OCI-LY1 (cell line): ENCODE data around the gene PTPRA.

ENCODE experiments used
- H2AFZ ChIP-seq: fragments of 200-600 bp; sonication (generic), shearing (Covaris generic); 2 replicates; pipeline ENCODE4 v1.6.0; 2014; ENCODE audit warnings: antibody characterized with exemption, mild to moderate bottlenecking, low read length
- H3F3A ChIP-seq: fragments of 200-600 bp; sonication (generic), shearing (Covaris generic); 2 replicates; pipeline ENCODE4 v1.6.0; 2014; ENCODE audit warnings: mild to moderate bottlenecking, antibody characterized with exemption, low read length, moderate library complexity; ENCODE audit not compliant: insufficient read depth
- H3K27ac ChIP-seq: fragments of 200-600 bp; sonication (generic); 2 replicates; pipeline ENCODE4 v1.5.1; 2014; ENCODE audit warnings: low read length, mixed run types, mild to moderate bottlenecking, low read depth; ENCODE audit not compliant: poor library complexity, severe bottlenecking
- H3K27me3 ChIP-seq: fragments of 200-600 bp; sonication (generic); 2 replicates; pipeline ENCODE4 v1.6.0; 2014; ENCODE audit warnings: antibody characterized with exemption, mild to moderate bottlenecking, low read length, moderate library complexity; ENCODE audit not compliant: insufficient read depth
- H3K36me3 ChIP-seq: fragments of 200-600 bp; sonication (generic); 2 replicates; pipeline ENCODE4 v1.6.1; 2014; ENCODE audit warnings: mild to moderate bottlenecking, antibody characterized with exemption, low read length, moderate library complexity, mixed read lengths; ENCODE audit not compliant: insufficient read depth
- H3K4me1 ChIP-seq: fragments of 200-600 bp; sonication (generic); 2 replicates; pipeline ENCODE4 v1.5.1; 2014; ENCODE audit warnings: mild to moderate bottlenecking, low read length, moderate library complexity; ENCODE audit not compliant: insufficient read depth, severe bottlenecking
- H3K4me2 ChIP-seq: fragments of 200-600 bp; sonication (generic), shearing (Covaris generic); 2 replicates; pipeline ENCODE4 v1.6.1; 2014; ENCODE audit warnings: low read length
- H3K4me3 ChIP-seq: fragments of 200-600 bp; sonication (generic); 2 replicates; pipeline ENCODE4 v1.5.1; 2014; ENCODE audit warnings: low read length, low read depth, mild to moderate bottlenecking, mixed read lengths; ENCODE audit not compliant: poor library complexity, severe bottlenecking
- H3K79me2 ChIP-seq: fragments of 200-600 bp; shearing (Covaris generic); 2 replicates; pipeline ENCODE4 v1.6.1; 2016; ENCODE audit warnings: mixed run types, low read length, mixed read lengths; ENCODE audit not compliant: insufficient read depth
- H3K9ac ChIP-seq: fragments of 200-600 bp; sonication (generic), shearing (Covaris generic); 2 replicates; pipeline ENCODE4 v1.6.1; 2014; ENCODE audit warnings: mild to moderate bottlenecking, low read length, mixed read lengths
- H3K9me2 ChIP-seq: fragments of 200-600 bp; sonication (generic), shearing (Covaris generic); 2 replicates; pipeline ENCODE4 v1.6.1; 2014; ENCODE audit warnings: low read depth, mild to moderate bottlenecking, low read length, mixed read lengths
- H3K9me3 ChIP-seq: fragments of 200-600 bp; shearing (Covaris generic); 2 replicates; pipeline ENCODE4 v1.6.1; 2014; ENCODE audit warnings: low read length, mixed read lengths
- H4K20me1 ChIP-seq: fragments of 200-600 bp; sonication (generic), shearing (Covaris generic); 2 replicates; pipeline ENCODE4 v1.6.0; 2016; ENCODE audit warnings: mild to moderate bottlenecking, low read length; ENCODE audit not compliant: insufficient read depth
- CTCF ChIP-seq: fragments of 200-600 bp; sonication (generic), shearing (Covaris generic); IDR thresholded peaks from 2 replicates; pipeline ENCODE4 v1.5.1; 2017; ENCODE audit warnings: mild to moderate bottlenecking, antibody characterized with exemption, low read length, moderate library complexity, mixed read lengths
- EZH2 ChIP-seq: fragments of 200-600 bp; sonication (generic), shearing (Covaris generic); IDR thresholded peaks from 2 replicates; pipeline ENCODE4 v1.8.0; 2017; ENCODE audit warnings: borderline replicate concordance, mixed run types, mild to moderate bottlenecking, antibody characterized with exemption, low read length, moderate library complexity, mixed read lengths

PTPRA gene

GRCh38 chr20:2955257-2955970 is 82.1 kb downstream of the PTPRA start:
- no peaks in the 10 kb centered on the region for H3K9me2 ChIP-seq
- no peak overlapping the region for H3K27ac ChIP-seq
- H2AFZ ChIP-seq: no peak overlapping the region
- H3K4me3 ChIP-seq: no peak overlapping the region
- no peaks in the 10 kb centered on the region for H3K27me3 ChIP-seq
- no peaks in the 10 kb centered on the region; the same call in 1 of the 2 replicates for H3F3A ChIP-seq
- no peaks in the 10 kb centered on the region for H4K20me1 ChIP-seq
- no peak overlapping the region for H3K9ac ChIP-seq
- no peaks in the 10 kb centered on the region for H3K79me2 ChIP-seq
- no peaks in the 10 kb centered on the region for H3K4me1 ChIP-seq
- no peak overlapping the region for H3K4me2 ChIP-seq
- no peaks in the 10 kb centered on the region for H3K9me3 ChIP-seq
- TF ChIP-seq CTCF: no peak
- no peak for TF ChIP-seq EZH2
- peaks cover 27% of the 10 kb centered on the region for H3K36me3 ChIP-seq

- H3K9me3 ChIP-seq: no peaks in the 10 kb centered on the region
- TF ChIP-seq EZH2: no peak
- TF ChIP-seq CTCF: no peak
- H2AFZ ChIP-seq: no peak overlapping the region
- H3K9ac ChIP-seq: no peak overlapping the region
- H3K27me3 ChIP-seq: no peaks in the 10 kb centered on the region
- H3K9me2 ChIP-seq: no peaks in the 10 kb centered on the region
- no peaks in the 10 kb centered on the region for H4K20me1 ChIP-seq
- H3K27ac ChIP-seq: no peak overlapping the region
- no peak overlapping the region for H3K4me2 ChIP-seq
- no peak overlapping the region for H3K4me3 ChIP-seq
- no peaks in the 10 kb centered on the region for H3K4me1 ChIP-seq
- H3K36me3 ChIP-seq: peaks cover 30% of the 10 kb centered on the region
- H3K79me2 ChIP-seq: no peaks in the 10 kb centered on the region
- no peaks in the 10 kb centered on the region; the same call in 1 of the 2 replicates for H3F3A ChIP-seq
Measured at GRCh38 chr20:2956480-2956879, 83.2 kb downstream of the PTPRA start.

- H3K4me3 ChIP-seq: no peak overlapping the region
- no peaks in the 10 kb centered on the region for H3F3A ChIP-seq
- TF ChIP-seq CTCF (no peak), EZH2 (no peak)
- no peaks in the 10 kb centered on the region for H3K79me2 ChIP-seq
- no peak overlapping the region for H2AFZ ChIP-seq
- no peaks in the 10 kb centered on the region for H3K9me2 ChIP-seq
- peaks cover 41% of the 10 kb centered on the region for H3K36me3 ChIP-seq
- H3K4me1 ChIP-seq: no peaks in the 10 kb centered on the region
- H3K27me3 ChIP-seq: no peaks in the 10 kb centered on the region
- no peak overlapping the region for H3K27ac ChIP-seq
- no peaks in the 10 kb centered on the region for H4K20me1 ChIP-seq
- no peak overlapping the region for H3K4me2 ChIP-seq
- H3K9ac ChIP-seq: no peak overlapping the region
- no peaks in the 10 kb centered on the region for H3K9me3 ChIP-seq
Measured at GRCh38 chr20:2967841-2968240, 94.6 kb downstream of the PTPRA start.
